ENCODE measurements around the gene ADGRE3.

DNA sequence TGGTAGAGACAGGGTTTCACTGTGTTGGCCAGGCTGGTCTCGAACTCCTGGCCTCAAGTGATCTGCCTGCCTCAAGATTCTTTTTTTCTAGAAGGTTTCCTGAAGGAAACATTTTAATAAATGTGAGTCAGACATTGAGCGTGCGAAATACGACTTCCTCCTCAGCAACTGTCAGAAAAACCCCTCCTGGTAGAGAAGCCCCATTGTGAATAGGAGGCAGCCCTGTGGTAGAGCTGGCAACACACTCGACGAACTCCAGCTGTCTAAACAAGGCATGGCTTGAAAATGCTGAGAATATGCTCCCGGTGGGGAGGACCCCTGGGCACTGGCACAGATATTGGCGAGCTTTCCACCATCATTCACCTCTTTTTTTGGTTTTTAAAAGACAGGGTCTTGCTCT lies 25.0 kb upstream of the ADGRE3 start:
- TF ChIP-seq, protein P1, sequence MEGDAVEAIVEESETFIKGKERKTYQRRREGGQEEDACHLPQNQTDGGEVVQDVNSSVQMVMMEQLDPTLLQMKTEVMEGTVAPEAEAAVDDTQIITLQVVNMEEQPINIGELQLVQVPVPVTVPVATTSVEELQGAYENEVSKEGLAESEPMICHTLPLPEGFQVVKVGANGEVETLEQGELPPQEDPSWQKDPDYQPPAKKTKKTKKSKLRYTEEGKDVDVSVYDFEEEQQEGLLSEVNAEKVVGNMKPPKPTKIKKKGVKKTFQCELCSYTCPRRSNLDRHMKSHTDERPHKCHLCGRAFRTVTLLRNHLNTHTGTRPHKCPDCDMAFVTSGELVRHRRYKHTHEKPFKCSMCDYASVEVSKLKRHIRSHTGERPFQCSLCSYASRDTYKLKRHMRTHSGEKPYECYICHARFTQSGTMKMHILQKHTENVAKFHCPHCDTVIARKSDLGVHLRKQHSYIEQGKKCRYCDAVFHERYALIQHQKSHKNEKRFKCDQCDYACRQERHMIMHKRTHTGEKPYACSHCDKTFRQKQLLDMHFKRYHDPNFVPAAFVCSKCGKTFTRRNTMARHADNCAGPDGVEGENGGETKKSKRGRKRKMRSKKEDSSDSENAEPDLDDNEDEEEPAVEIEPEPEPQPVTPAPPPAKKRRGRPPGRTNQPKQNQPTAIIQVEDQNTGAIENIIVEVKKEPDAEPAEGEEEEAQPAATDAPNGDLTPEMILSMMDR (IDR thresholded peaks at IDR 0.05; ENCODE audit: borderline replicate concordance, extremely low read depth, low read length, poor library complexity, severe bottlenecking), result no peak
- TF ChIP-seq EZH2 (IDR thresholded peaks at IDR 0.05; ENCODE audit: borderline replicate concordance, low read depth, low read length, severe bottlenecking), result no peak
